Measurements from ENCODE around the gene BRWD1. TPM values are rescaled to one million over a fixed set of nuclear protein-coding genes. Genes with fewer than 3 reads are reported as not detected.

Gene BRWD1
- total and polyA plus RNA-seq, 3 donors from 2014 or later, result 32.8 to 123 (median 102) TPM

GRCh38 chr21:39314143-39315027, 953 bp upstream of the BRWD1 start:
- H3K4me1 ChIP-seq, result peaks cover 20% of the 10 kb centered on the region
- WGBS, 2 donors, result 1 to 2% methylated on average over 29 to 43 of the region's 43 CpGs
- DNase-seq, result peak; percentile 72
- H3K4me3 ChIP-seq, result peak overlapping the region; percentile 85 to 94
- intact Hi-C loops (cut with DNase I; ENCODE audit: low total_unique reads), result no loop called here
- H3K27me3 ChIP-seq, result no peaks in the 10 kb centered on the region
- H3K9me3 ChIP-seq, result no peaks in the 10 kb centered on the region
- no peak for TF ChIP-seq POLR2A (IDR thresholded peaks at IDR 0.05)
- no peak for TF ChIP-seq CTCF (IDR thresholded peaks at IDR 0.05)
- no peaks in the 10 kb centered on the region for H3K36me3 ChIP-seq (ENCODE audit: low read depth, missing control alignments)
- peak overlapping the region; percentile 96 to 97 for H3K27ac ChIP-seq

GRCh38 chr21:39313042-39313570, 326 bp downstream of the BRWD1 start:
- Histone ChIP-seq H3K4me1 (peaks cover 14% of the 10 kb centered on the region), H3K27me3 (no peaks in the 10 kb centered on the region), H3K4me3 (peak overlapping the region; percentile 85 to 94), H3K27ac (peak overlapping the region; percentile 96 to 97), H3K36me3 (ENCODE audit: low read depth, missing control alignments) (no peaks in the 10 kb centered on the region), H3K9me3 (no peaks in the 10 kb centered on the region)
- intact Hi-C loops (cut with DNase I; ENCODE audit: low total_unique reads), result no loop called here
- DNase-seq, result peak; percentile 37
- TF ChIP-seq CTCF (IDR thresholded peaks at IDR 0.05), result no peak
- TF ChIP-seq POLR2A (IDR thresholded peaks at IDR 0.05), result no peak
- 0% methylated on average over 22 of the region's 71 CpGs; no CpG with 5 or more reads in 1 of the 2 donors for WGBS, 2 donors

- Histone ChIP-seq H3K9me3 (no peaks in the 10 kb centered on the region), H3K36me3 (ENCODE audit: low read depth, missing control alignments) (no peaks in the 10 kb centered on the region), H3K4me3 (peak overlapping the region; percentile 85 to 94), H3K27ac (peak overlapping the region; percentile 96 to 97), H3K27me3 (no peaks in the 10 kb centered on the region), H3K4me1 (peaks cover 14% of the 10 kb centered on the region)
- intact Hi-C loops (cut with DNase I; ENCODE audit: low total_unique reads), result no loop called here
- 1 to 5% methylated on average over 16 to 53 of the region's 65 CpGs for WGBS, 2 donors
- TF ChIP-seq CTCF (IDR thresholded peaks at IDR 0.05) (no peak), POLR2A (IDR thresholded peaks at IDR 0.05) (no peak)
- DNase-seq, result peak; percentile 96
These were observed 1.1 kb downstream of the BRWD1 start for GRCh38 chr21:39312112-39313041.

GRCh38 chr21:39311164-39311563, 2.3 kb downstream of the BRWD1 start:
- no peak for TF ChIP-seq CTCF (IDR thresholded peaks at IDR 0.05)
- TF ChIP-seq POLR2A (IDR thresholded peaks at IDR 0.05), result no peak
- DNase-seq, result no peak
- H3K36me3 ChIP-seq (ENCODE audit: low read depth, missing control alignments), result no peaks in the 10 kb centered on the region

More at GRCh38 chr21:39311164-39311563, 2.3 kb downstream of the BRWD1 start:
- no peak overlapping the region for H3K27ac ChIP-seq
- intact Hi-C loops (cut with DNase I; ENCODE audit: low total_unique reads), result no loop called here
- no peaks in the 10 kb centered on the region for H3K27me3 ChIP-seq
- H3K9me3 ChIP-seq, result no peaks in the 10 kb centered on the region
- 44 to 61% methylated on average over 7 of the region's 7 CpGs for WGBS, 2 donors
- peaks cover 14% of the 10 kb centered on the region for H3K4me1 ChIP-seq
- no peak overlapping the region for H3K4me3 ChIP-seq
